HG03045 (cell line): ENCODE results near the gene PTPRE.
"Not testable (repeated sequence)": the region's sequence is repeated elsewhere in the genome, so short reads cannot be mapped to it uniquely, and the experiment has no call there.

ENCODE experiments used
- ATAC-seq: cut with Tn5 transposase; IDR thresholded peaks from one replicate; pipeline ENCODE4 v1.9.1; 2021; ENCODE audit warnings: mild to moderate bottlenecking, moderate library complexity; ENCODE audit not compliant: unreplicated experiment

The PTPRE gene

GRCh38 chr10:128084364-128084763 lies 177.5 kb downstream of the PTPRE start:
- ATAC-seq = no peak

- ATAC-seq = no peak
Measured at GRCh38 chr10:128084991-128085390, 178.1 kb downstream of the PTPRE start.

- no peak for ATAC-seq
Measured at GRCh38 chr10:128086003-128086863, 179.3 kb downstream of the PTPRE start.

GRCh38 chr10:128087146-128087883 lies 180.4 kb downstream of the PTPRE start:
- no peak for ATAC-seq

GRCh38 chr10:128087884-128088709 lies 181.2 kb downstream of the PTPRE start:
- ATAC-seq = no peak

GRCh38 chr10:128091636-128092210 lies 184.8 kb downstream of the PTPRE start:
- no peak for ATAC-seq

GRCh38 chr10:128092454-128092853 lies 185.6 kb downstream of the PTPRE start:
- ATAC-seq = no peak

- not testable (repeated sequence) for ATAC-seq
Measured at GRCh38 chr10:128094596-128094995, 187.7 kb downstream of the PTPRE start.

- ATAC-seq = no peak
Measured at GRCh38 chr10:128095027-128095752, 188.3 kb downstream of the PTPRE start.

- no peak for ATAC-seq
Measured at GRCh38 chr10:128095753-128096469, 189.0 kb downstream of the PTPRE start.

GRCh38 chr10:128096486-128097199 lies 189.7 kb downstream of the PTPRE start:
- ATAC-seq = no peak

- ATAC-seq = no peak
Measured at GRCh38 chr10:128097783-128098182, 190.9 kb downstream of the PTPRE start.

GRCh38 chr10:128098631-128099030 lies 191.7 kb downstream of the PTPRE start:
- no peak for ATAC-seq

GRCh38 chr10:128099901-128100300 lies 193.0 kb downstream of the PTPRE start:
- no peak for ATAC-seq

GRCh38 chr10:128101901-128102300 lies 195.0 kb downstream of the PTPRE start:
- ATAC-seq = no peak

GRCh38 chr10:128102480-128103228 lies 195.8 kb downstream of the PTPRE start:
- ATAC-seq = no peak

GRCh38 chr10:128103229-128103714 lies 196.4 kb downstream of the PTPRE start:
- ATAC-seq = no peak

GRCh38 chr10:128105383-128105782 lies 198.5 kb downstream of the PTPRE start:
- no peak for ATAC-seq
